Epidermal melanocyte (primary cell): ENCODE results near the gene IL2RG.

ENCODE experiments used
- DNase-seq: peaks from one replicate; pipeline ENCODE4 v3.0.0; 2011; ENCODE audit warnings: low spot score; ENCODE audit not compliant: insufficient read length

The IL2RG gene

DNA sequence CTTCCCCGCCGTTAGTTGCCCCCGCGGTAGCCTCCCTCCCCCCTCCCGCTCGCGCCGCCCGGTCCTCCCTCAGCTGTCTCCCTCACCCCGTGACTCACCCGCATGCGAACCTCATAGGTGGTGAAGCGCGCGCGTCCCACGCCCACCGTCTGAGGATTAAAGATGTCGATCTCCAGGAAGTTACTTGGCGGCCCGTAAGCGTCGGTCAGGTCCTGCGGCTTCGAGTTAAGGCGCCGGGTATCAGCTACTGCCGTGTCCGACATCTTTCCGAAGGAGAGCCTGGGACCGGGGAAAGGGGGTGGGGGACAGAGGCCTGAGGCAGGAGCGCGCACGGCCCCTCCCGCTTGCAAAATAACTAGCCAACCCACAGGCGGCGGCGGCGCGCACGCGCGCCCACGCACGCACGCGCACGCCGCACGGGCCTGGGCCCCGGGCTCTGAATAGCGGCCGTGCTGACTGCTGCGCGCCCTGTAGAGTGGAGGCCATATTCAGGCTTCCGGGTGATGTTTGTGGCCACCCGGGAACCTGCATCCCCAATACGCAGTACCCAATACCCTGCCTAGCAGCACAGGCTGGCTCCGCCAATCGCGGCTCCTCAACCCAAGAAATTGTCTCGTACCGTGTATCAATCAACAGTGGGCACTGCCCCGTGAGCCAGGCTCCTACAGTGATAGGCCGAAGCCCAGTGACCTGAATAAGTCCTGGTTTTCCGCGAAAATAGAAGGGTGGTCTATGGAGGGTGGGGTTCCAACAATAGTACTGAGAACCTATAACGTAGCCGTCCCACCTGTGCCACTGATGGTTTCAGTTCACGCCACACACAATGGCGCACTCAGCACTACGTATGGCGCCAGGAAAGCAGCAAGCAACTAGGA lies 43.1 kb downstream of the IL2RG start, which contains the start of gene SNX12:
Gene SNX12 (minus strand): TSS at position 291 of the 875 bp plus-strand sequence. CDS start 28 bp downstream, at position 263.
- peak; percentile 77 for DNase-seq

DNA sequence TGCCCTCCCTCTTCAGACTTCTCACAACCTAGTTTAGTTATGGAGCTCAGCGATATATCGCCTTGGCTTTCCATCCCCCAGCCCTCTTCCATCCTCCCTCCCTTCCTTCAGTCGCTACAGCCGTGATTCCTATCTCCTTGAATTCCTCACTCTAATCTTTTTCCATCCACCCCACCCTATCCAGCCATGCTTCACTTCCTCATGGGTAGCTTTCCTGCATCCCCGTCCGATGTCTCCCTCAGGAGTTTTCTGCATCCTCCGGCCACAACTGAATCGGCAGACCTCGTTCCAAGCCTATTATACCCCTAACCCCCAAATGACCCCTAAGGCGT lies 43.7 kb downstream of the IL2RG start:
- no peak for DNase-seq

DNA sequence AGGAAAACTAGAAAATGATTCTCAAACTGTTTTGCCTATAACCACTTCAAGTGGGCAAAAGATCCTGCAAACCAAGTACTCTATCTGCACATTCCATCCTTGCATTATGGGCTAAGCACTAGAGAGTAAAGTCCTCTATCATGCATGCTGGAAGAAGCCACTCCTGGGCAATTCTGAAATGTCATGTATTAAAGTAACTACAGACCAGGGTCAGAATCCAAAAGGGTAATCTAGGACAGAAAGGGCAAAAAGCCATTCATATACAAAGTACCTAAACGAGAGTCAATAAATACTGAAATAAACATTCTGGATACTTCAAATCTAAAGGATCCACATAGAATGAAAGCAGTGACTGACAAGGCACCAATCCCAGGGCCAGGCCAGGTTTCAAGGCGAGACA lies 44.3 kb downstream of the IL2RG start:
- no peak for DNase-seq

DNA sequence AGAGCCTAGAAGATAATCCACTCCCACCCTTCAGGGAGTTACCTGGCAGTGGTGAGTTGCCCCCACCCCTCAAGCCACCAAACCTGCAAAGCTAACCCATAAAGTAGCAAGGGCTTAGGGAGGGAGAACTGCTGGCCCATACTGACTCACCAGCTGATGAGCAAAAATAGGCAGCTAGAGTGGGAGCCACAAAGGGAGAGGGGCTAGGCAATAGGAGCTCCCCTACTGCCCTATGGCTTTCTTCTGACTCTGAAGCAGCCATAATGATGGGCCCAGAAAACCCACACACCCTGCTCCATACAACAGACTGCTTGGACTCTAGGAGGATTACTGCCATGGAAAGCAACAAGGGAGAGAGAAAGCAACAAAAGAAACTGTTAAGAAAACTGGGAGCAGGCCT lies 51.2 kb downstream of the IL2RG start:
- DNase-seq, result no peak

DNA sequence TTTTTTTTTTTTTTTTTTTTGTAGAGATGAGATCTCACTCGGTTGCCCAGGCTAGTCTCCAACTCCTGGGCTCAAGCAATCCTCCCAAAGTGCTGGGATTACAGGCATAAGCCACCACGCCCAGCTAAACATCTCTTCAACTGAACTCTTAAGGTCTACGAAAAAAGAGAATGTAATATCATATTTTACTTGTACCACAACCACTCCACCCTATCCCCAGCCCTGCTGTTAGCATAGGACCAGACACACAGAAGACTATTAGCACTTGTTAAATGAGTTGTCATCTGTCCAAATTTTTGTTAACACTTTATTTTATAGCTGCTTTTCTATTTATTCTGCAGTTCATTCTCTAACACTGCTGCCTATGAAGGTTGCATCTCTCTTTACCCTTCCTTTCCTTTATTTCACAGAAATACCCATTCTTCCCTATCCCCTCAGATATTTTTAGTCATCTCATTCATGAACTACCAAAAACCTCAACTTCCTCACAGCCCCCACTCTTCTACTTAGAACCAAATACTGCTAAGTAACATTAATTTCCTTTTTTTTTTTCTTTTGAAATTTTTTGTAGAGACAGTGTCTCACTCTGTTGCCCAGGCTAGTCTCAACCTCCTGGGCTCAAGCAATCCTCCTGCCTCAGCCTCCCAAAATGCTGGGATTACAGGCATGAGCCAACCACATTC lies 53.4 kb downstream of the IL2RG start:
- DNase-seq, result no peak
